ENCODE data around the gene EIF3B. TPM values are rescaled to one million over a fixed set of nuclear protein-coding genes. Genes with fewer than 3 reads are reported as not detected.

Gene EIF3B
- total and polyA plus RNA-seq, 9 of the 15 experiments (the other 6 are each of a cell fraction or from before 2014, with no cell fraction given): 25.9 to 494 (median 357) TPM

GRCh38 chr7:2354939-2355704 is 495 bp downstream of the EIF3B start (continued):
- no peak for TF ChIP-seq ZNF518B (CRISPR knock-in tag; IDR thresholded peaks at IDR 0.05)
- TF ChIP-seq XRCC4 (IDR thresholded peaks at IDR 0.05; ENCODE audit: extremely low read depth, insufficient read depth, insufficient read length): no peak
- no peak for TF ChIP-seq ZNF232 (CRISPR knock-in tag; IDR thresholded peaks at IDR 0.05)
- TF ChIP-seq HIVEP1 (CRISPR knock-in tag; IDR thresholded peaks at IDR 0.05): no peak
- no peak for TF ChIP-seq ZNF175 (CRISPR knock-in tag; IDR thresholded peaks at IDR 0.05; ENCODE audit: low read depth)
- TF ChIP-seq NR2C1 (IDR thresholded peaks at IDR 0.05): no peak
- 0 out of 2 replicates have a peak, but pooled peaks have one; percentile 16 for TF ChIP-seq NR2C1 (tag; IDR thresholded peaks at IDR 0.05)
- no peak for TF ChIP-seq SMARCA5 (IDR thresholded peaks at IDR 0.05)
- TF ChIP-seq RERE (CRISPR knock-in tag; IDR thresholded peaks at IDR 0.05; ENCODE audit: borderline replicate concordance): no peak
- TF ChIP-seq BRD4 (IDR thresholded peaks at IDR 0.05): peak; percentile 43; the same call in 1 of the 2 replicates
- TF ChIP-seq NBN (IDR thresholded peaks at IDR 0.05; ENCODE audit: low read depth): no peak
- TF ChIP-seq MEF2A (IDR thresholded peaks at IDR 0.05; ENCODE audit: control insufficient read depth, low read depth, low read length): no peak
- TF ChIP-seq CHAMP1 (IDR thresholded peaks at IDR 0.05): no peak
- TF ChIP-seq BACH1 (tag; IDR thresholded peaks at IDR 0.05): no peak
- TF ChIP-seq ERF (CRISPR knock-in tag; IDR thresholded peaks at IDR 0.05): 0 out of 2 replicates have a peak, but pooled peaks have one; percentile 19
- no peak for TF ChIP-seq DACH1 (IDR thresholded peaks at IDR 0.05; ENCODE audit: partially characterized antibody)
- TF ChIP-seq SRSF3 (IDR thresholded peaks at IDR 0.05; ENCODE audit: insufficient read depth, low read length): peak; percentile 68; the same call in 1 of the 2 replicates
- TF ChIP-seq MAFF (IDR thresholded peaks at IDR 0.05; ENCODE audit: low read length): no peak

Measured in K562 (cell line).